Ecto neural progenitor cell (in vitro differentiated cells): ENCODE data around the gene ZNF724.

ENCODE experiments used
- DNase-seq: peaks from one replicate; pipeline ENCODE4 v3.0.0-alpha.2; 2018; ENCODE audit warnings: low spot score

The ZNF724 gene

DNA sequence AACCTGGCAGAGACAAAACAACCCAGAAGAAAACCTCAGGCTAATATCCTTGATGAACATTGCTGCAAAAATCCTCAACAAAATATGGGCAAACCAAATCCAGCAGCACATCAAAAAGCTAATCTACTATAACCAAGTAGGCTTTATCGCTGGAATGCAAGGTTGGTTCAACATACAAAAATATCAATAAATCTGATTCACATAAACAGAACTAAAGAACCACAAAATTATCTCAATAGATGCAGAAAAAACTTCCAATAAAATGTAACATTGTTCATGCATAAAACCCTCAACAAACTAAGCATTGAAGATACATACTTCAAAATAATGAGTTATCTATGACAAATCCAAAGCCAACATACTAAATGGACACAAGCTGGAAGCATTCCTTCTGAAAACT, 8.8 kb downstream of the ZNF724 start:
- DNase-seq: no peak

DNA sequence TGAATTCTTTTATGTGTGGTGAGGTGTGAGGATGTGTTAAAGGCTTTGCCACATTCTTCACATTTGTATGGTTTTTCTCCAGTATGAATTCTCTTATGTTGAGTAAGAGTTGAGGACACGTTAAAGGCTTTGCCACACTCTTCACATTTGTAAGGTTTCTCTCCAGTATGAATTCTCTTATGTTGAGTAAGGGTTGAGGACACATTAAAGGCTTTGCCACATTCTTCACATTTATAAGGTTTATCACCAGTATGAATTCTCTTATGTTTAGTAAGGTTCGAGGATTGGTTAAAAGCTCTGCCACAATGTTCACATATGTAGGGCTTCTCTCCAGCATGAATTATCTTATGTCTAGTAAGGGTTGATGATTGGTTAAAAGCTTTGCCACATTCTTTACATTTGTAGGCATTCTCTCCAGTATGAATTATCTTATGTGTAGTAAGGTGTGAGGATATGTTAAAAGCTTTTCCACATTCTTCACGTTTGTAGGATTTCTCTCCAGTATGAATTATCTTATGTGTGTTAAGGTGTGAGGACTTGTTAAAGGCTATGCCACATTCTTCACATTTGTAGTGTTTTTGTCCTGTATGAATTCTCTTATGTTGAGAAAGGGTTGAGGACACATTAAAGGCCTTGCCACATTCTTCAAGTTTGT, 27.1 kb downstream of the ZNF724 start:
- DNase-seq: no peak

DNA sequence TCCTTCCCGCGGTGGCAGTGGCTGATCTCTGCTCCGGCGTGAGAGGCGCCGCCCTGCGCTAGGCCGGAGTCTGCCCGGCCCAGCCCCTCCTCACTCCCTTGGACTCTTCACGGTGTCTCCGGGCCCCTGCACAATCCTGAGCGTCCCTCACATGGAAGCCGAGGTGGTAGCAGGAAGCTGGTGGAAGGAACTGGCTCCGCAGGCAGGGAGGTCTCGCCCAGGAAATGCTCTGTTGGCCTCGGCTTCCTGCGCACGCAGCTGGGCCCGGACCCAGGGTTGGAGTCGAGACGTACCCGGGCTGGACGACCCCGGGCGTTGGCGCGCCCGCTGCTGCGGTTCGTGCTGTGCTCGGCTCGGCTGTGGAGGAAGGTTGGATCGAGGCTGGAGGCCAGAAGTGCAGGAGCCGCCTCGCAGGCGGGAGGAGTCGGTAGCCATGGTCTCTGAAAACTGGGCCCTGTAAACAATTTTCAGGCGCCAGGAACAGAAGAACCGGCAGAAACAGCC, 46.3 kb downstream of the ZNF724 start:
- no peak for DNase-seq

DNA sequence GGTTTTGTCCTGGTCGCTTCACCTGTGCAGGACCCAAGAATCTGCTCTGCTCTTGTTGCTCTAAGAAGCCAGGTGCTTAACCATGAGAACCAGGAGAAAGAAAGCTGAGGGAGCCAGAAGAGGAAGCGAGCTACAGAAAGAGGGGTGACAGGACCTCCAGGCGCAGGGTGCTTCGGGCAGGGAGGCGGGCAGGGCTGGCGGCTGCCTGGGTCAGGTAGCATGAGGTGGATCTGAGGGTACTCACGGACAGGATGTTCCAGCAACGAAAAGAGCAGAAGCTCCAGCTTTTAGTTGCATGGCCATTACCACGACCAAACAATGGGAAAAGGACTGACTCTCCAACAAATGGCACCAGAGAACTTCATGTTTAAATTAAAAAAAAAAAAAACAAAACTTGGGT, 59.9 kb downstream of the ZNF724 start:
- no peak for DNase-seq

DNA sequence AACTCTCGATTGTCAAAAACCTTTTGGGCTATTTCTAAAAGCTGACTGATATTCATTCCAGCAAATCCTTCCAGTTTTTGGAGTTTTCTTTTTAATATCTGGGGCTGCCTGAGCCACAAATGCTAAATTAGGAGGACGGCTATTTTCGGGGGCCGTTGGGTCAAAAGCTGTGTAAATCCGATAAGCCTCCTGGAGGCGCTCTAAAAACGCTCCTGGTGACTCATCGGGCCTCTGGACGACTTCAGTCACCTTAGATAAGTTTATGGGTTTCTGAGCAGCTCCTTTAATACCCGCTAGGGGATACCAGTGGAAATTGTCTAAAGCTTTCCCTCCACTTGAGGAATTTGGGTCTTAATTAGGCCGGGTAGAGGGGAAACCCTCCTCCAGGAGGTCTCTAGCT, 66.9 kb downstream of the ZNF724 start:
- no peak for DNase-seq
